HepG2 (cell line): Measurements from ENCODE around the gene CUL4B. TPM values are rescaled to one million over a fixed set of nuclear protein-coding genes. Genes with fewer than 3 reads are reported as not detected.

Experiments
- EEA1 ChIP-seq: sonication (generic); formaldehyde crosslinking; IDR thresholded peaks from 2 replicates; pipeline ENCODE4 v1.5.1; 2020; ENCODE audit warnings: mild to moderate bottlenecking, missing genetic modification reagents, borderline replicate concordance
- GABPA ChIP-seq, 2 experiments: IDR thresholded peaks; 2 replicates each; pipeline ENCODE4 v1.6.1; 2011 to 2016; ENCODE audit warnings: low read depth in 2 of 2, low read length in 1 of 2, missing biosample characterization in 1 of 2, missing genetic modification characterization in 1 of 2
- MYNN ChIP-seq: sonication (generic); formaldehyde crosslinking; IDR thresholded peaks from 2 replicates; pipeline ENCODE4 v1.4.0; 2020; ENCODE audit warnings: mild to moderate bottlenecking, low read depth, missing genetic modification reagents
- PAWR ChIP-seq: sonication (generic); formaldehyde crosslinking; IDR thresholded peaks from 2 replicates; pipeline ENCODE4 v1.4.0; 2020; ENCODE audit warnings: missing genetic modification reagents, mild to moderate bottlenecking, borderline replicate concordance
- RORA ChIP-seq: sonication (generic); formaldehyde crosslinking; IDR thresholded peaks from 2 replicates; pipeline ENCODE4 v1.5.0; 2020; ENCODE audit warnings: mild to moderate bottlenecking, missing genetic modification reagents, moderate library complexity
- ZEB1 ChIP-seq: IDR thresholded peaks from 2 replicates; pipeline ENCODE4 v1.6.1; 2012; ENCODE audit warnings: mild to moderate bottlenecking, low read depth, inconsistent platforms; ENCODE audit not compliant: insufficient replicate concordance
- ZMYM3 ChIP-seq: sonication (generic); formaldehyde crosslinking; IDR thresholded peaks from 2 replicates; pipeline ENCODE4 v1.5.1; 2020; ENCODE audit warnings: mild to moderate bottlenecking, missing genetic modification reagents
- polyA plus RNA-seq, 8 experiments: library from polyadenylated mRNA; depleted of rRNA in 3 of 8; stranded (reverse) in 7 of 8; unstranded in 1 of 8; fragments of >200 nt; fragmentation: Illumina TruSeq in 4 of 8; extraction: Trizol in 4 of 8; gene quantifications; 2 replicates each; pipeline versions ENCODE4 v1.2.1 to v1.2.3, GENCODE V29; 2011 to 2016; ENCODE audit warnings: low read depth in 4 of 8, missing spikeins in 1 of 8, mixed read lengths in 1 of 8; ENCODE audit not compliant: insufficient read depth in 1 of 8
- total RNA-seq, 5 experiments: library from RNA; depleted of rRNA; stranded (reverse); fragments of >200 nt; fragmentation: Illumina TruSeq; extraction: Trizol; gene quantifications; 2 replicates each; pipeline ENCODE4 v1.2.3, GENCODE V29; 2016; ENCODE audit warnings: low read depth in 1 of 5
- TF ChIP-seq, protein P1 (sequence below): sonication (generic); formaldehyde crosslinking; IDR thresholded peaks from 2 replicates; pipeline ENCODE4 v1.5.0; 2020; ENCODE audit warnings: missing genetic modification reagents
- TF ChIP-seq, protein P2 (sequence below): sonication (generic); formaldehyde crosslinking; IDR thresholded peaks from 2 replicates; pipeline ENCODE4 v1.8.0; 2022; ENCODE audit warnings: mild to moderate bottlenecking, missing genetic modification reagents, moderate library complexity
- TF ChIP-seq, protein P3 (sequence below): sonication (generic); formaldehyde crosslinking; IDR thresholded peaks from 2 replicates; pipeline ENCODE4 v1.4.0; 2020; ENCODE audit warnings: missing genetic modification reagents, borderline replicate concordance
- TF ChIP-seq, protein P4 (sequence below): sonication (generic); formaldehyde crosslinking; IDR thresholded peaks from one replicate; pipeline ENCODE4 v1.5.1; 2020; ENCODE audit warnings: mild to moderate bottlenecking, missing genetic modification reagents; ENCODE audit errors: not compliant biosample characterization

The CUL4B gene
- total and polyA plus RNA-seq, 2 of the 13 experiments (the other 11 are each of a cell fraction or from before 2014, with no cell fraction given) = 21.6 to 28.5 TPM

DNA sequence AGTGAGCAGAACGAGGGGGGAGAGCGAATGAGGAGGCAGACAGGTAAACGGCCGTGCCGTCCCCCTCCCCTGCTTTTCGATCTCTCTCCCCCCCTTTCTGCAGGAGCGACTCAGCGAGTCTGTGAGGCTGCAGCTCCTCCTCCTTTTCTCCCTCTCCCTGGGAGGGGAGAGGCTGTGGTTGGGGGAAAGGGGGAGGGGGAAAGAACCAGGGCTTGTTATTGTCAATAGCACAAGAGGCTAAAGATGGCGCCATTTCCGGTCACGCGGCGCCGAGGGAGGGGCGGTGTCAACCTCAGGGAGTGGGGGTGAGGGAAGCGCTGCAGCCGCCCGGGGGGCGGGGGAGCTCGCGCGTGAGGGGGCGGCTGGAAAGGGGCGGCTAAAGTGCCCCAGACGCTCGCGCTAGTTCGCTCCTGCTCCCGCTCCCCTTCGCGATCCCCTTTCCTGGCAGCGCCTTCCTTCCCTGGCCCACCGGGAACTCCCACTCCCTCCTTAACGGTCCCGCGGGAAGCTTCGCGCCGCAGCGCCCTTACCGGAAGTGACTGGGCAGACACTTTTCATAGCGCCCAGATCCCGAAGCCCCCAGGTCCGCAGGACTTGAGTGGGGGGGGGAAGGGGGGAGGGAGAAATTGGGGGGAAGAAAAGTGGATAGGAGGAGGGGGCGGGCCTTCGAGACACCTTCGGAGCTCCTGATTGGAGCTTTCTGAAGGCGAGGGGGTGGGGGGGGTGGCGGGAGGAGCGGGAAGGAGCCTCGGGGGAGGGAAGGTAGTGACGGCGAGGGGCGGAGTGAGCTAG, at the start of gene CUL4B (continued):
- TF ChIP-seq, protein P1, sequence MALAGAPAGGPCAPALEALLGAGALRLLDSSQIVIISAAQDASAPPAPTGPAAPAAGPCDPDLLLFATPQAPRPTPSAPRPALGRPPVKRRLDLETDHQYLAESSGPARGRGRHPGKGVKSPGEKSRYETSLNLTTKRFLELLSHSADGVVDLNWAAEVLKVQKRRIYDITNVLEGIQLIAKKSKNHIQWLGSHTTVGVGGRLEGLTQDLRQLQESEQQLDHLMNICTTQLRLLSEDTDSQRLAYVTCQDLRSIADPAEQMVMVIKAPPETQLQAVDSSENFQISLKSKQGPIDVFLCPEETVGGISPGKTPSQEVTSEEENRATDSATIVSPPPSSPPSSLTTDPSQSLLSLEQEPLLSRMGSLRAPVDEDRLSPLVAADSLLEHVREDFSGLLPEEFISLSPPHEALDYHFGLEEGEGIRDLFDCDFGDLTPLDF (CRISPR knock-in tag) = no peak
- TF ChIP-seq, protein P2, sequence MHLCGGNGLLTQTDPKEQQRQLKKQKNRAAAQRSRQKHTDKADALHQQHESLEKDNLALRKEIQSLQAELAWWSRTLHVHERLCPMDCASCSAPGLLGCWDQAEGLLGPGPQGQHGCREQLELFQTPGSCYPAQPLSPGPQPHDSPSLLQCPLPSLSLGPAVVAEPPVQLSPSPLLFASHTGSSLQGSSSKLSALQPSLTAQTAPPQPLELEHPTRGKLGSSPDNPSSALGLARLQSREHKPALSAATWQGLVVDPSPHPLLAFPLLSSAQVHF (CRISPR knock-in tag) = no peak
- TF ChIP-seq MYNN (CRISPR knock-in tag) (no peak), ZMYM3 (CRISPR knock-in tag) (no peak), ZEB1 (no peak), EEA1 (CRISPR knock-in tag) (no peak), GABPA (IDR thresholded peaks at IDR 0.05; ENCODE audit: low read depth, low read length) (peak; percentile 59), GABPA (CRISPR knock-in tag; IDR thresholded peaks at IDR 0.05; ENCODE audit: low read depth) (peak; percentile 88), RORA (CRISPR knock-in tag) (no peak), PAWR (CRISPR knock-in tag) (no peak)
- TF ChIP-seq, protein P3, sequence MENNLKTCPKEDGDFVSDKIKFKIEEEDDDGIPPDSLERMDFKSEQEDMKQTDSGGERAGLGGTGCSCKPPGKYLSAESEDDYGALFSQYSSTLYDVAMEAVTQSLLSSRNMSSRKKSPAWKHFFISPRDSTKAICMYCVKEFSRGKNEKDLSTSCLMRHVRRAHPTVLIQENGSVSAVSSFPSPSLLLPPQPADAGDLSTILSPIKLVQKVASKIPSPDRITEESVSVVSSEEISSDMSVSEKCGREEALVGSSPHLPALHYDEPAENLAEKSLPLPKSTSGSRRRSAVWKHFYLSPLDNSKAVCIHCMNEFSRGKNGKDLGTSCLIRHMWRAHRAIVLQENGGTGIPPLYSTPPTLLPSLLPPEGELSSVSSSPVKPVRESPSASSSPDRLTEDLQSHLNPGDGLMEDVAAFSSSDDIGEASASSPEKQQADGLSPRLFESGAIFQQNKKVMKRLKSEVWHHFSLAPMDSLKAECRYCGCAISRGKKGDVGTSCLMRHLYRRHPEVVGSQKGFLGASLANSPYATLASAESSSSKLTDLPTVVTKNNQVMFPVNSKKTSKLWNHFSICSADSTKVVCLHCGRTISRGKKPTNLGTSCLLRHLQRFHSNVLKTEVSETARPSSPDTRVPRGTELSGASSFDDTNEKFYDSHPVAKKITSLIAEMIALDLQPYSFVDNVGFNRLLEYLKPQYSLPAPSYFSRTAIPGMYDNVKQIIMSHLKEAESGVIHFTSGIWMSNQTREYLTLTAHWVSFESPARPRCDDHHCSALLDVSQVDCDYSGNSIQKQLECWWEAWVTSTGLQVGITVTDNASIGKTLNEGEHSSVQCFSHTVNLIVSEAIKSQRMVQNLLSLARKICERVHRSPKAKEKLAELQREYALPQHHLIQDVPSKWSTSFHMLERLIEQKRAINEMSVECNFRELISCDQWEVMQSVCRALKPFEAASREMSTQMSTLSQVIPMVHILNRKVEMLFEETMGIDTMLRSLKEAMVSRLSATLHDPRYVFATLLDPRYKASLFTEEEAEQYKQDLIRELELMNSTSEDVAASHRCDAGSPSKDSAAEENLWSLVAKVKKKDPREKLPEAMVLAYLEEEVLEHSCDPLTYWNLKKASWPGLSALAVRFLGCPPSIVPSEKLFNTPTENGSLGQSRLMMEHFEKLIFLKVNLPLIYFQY (CRISPR knock-in tag) = no peak
- TF ChIP-seq, protein P4, sequence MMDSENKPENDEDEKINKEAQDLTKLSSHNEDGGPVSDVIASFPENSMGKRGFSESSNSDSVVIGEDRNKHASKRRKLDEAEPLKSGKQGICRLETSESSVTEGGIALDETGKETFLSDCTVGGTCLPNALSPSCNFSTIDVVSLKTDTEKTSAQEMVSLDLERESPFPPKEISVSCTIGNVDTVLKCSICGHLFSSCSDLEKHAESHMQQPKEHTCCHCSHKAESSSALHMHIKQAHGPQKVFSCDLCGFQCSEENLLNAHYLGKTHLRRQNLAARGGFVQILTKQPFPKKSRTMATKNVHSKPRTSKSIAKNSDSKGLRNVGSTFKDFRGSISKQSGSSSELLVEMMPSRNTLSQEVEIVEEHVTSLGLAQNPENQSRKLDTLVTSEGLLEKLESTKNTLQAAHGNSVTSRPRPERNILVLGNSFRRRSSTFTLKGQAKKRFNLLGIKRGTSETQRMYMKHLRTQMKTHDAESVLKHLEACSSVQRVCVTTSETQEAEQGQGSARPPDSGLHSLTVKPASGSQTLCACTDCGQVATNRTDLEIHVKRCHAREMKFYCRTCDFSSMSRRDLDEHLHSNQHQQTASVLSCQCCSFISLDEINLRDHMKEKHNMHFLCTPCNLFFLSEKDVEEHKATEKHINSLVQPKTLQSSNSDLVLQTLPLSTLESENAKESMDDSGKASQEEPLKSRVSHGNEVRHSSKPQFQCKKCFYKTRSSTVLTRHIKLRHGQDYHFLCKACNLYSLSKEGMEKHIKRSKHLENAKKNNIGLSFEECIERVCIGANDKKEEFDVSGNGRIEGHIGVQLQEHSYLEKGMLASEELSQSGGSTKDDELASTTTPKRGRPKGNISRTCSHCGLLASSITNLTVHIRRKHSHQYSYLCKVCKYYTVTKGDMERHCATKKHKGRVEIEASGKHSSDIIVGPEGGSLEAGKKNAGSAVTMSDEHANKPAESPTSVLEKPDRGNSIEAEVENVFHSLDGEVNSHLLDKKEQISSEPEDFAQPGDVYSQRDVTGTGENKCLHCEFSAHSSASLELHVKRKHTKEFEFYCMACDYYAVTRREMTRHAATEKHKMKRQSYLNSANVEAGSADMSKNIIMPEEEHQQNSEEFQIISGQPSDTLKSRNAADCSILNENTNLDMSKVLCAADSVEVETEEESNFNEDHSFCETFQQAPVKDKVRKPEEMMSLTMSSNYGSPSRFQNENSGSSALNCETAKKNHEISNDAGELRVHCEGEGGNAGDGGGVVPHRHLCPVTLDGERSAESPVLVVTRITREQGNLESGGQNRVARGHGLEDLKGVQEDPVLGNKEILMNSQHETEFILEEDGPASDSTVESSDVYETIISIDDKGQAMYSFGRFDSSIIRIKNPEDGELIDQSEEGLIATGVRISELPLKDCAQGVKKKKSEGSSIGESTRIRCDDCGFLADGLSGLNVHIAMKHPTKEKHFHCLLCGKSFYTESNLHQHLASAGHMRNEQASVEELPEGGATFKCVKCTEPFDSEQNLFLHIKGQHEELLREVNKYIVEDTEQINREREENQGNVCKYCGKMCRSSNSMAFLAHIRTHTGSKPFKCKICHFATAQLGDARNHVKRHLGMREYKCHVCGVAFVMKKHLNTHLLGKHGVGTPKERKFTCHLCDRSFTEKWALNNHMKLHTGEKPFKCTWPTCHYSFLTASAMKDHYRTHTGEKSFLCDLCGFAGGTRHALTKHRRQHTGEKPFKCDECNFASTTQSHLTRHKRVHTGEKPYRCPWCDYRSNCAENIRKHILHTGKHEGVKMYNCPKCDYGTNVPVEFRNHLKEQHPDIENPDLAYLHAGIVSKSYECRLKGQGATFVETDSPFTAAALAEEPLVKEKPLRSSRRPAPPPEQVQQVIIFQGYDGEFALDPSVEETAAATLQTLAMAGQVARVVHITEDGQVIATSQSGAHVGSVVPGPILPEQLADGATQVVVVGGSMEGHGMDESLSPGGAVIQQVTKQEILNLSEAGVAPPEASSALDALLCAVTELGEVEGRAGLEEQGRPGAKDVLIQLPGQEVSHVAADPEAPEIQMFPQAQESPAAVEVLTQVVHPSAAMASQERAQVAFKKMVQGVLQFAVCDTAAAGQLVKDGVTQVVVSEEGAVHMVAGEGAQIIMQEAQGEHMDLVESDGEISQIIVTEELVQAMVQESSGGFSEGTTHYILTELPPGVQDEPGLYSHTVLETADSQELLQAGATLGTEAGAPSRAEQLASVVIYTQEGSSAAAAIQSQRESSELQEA (CRISPR knock-in tag) = no peak
